HUDEP-2 (cell line): ENCODE data around the gene MC1R.
A peak's percentile ranks its signal among the peaks of the same experiment; 100 is the strongest.
"Not testable (repeated sequence)": the region's sequence is repeated elsewhere in the genome, so short reads cannot be mapped to it uniquely, and the experiment has no call there.

Experiments
- DNase-seq, 76 experiments: peaks; one replicate each; lab custom pipeline; 2025; ENCODE audit not compliant: unreplicated experiment in 76 of 76; lab: John Stamatoyannopoulos, UW

Gene MC1R

DNA sequence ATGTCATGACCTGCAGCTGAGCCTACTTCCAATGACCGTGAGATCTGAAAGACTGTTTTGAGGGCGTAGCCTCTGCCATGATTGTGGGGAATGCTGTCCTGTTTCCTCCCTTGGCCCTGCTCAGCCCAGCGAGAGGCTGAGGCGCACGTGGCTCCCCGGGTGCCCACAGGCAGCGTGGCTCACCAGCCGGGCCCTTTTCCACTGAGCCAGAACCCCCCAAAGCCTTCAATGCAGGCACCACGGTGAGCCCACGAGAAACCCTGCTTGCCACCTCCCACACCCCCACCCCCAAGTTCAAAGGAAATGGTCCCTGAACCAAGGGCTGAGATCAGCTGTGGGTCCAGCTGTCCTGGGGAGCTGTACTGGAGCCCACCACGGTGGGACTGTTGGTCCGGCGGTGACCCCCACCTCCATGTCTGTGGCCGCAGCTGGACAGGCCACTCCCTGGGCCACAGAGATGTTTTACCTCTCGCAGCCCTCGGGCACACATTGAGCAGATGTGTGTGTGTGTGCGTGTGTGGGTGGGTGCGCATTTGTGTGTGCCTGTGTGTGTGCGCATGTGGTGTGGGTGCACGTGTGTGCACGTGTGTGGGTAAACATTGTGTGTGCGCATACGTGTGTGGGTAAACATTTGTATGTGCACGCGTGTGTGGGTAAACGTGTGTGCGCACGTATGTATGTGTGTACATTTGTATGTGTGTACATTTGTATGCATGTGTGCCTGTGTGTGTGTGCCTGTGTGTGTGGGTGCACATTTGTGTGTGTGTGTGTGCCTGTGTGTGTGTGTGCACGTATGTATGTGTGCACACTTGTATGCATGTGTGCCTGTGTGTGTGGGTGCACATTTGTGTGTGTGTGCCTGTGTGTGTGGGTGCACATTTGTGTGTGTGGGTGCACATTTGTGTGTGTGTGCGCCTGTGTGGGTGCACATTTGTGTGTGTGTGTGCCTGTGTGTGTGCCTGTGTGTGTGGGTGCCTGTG lies 5.0 kb upstream of the MC1R start:
- no peak for DNase-seq

GRCh38 chr16:89914642-89915285 lies 3.9 kb upstream of the MC1R start:
- not testable (repeated sequence) for DNase-seq

DNA sequence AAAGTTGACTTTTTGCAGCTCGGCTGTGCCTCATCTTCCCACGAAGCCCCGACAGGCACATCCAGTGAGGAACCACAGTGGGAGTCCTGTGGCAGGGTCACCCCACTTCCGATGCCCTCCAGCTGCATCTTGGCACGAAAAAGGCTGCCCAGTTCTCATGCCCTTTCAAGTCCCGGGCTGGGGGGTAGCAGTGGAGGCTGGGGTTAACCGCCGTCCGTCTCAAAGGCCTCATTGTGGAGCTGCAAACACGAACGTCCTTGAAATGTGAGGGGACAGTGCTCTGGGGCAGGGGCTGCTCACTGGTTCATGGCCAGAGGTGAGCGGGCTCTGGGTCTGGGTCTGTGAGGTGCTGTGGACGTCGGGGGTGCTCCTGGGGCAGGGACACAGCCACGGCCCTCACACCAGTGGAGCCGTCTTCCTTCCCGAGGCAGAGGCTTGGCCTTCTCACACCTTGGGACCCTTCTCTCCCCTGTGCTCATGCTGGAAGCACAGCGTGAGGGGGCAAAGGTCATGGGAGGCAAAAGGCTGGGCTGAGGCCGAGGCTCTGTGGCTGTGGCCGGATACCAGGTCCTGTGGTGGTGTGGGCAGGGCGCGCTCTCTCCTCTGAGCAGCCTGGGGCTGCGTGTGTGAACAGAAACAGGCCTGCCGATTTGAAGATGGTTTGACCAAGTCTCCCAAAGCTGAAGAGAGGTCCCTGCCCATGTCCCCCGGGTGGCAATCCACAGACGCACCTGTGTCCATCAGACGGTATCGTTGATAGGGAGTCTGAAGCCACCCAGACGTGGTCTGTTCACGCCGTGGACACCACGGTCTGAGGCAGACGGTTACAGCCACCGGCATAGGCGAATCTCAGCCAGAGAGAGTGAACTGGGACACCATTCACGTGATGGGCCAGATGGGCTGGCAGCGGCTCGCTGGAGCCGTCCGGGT lies 3.1 kb upstream of the MC1R start:
- peak in 1 of 76 experiments; percentile 3 for DNase-seq

DNA sequence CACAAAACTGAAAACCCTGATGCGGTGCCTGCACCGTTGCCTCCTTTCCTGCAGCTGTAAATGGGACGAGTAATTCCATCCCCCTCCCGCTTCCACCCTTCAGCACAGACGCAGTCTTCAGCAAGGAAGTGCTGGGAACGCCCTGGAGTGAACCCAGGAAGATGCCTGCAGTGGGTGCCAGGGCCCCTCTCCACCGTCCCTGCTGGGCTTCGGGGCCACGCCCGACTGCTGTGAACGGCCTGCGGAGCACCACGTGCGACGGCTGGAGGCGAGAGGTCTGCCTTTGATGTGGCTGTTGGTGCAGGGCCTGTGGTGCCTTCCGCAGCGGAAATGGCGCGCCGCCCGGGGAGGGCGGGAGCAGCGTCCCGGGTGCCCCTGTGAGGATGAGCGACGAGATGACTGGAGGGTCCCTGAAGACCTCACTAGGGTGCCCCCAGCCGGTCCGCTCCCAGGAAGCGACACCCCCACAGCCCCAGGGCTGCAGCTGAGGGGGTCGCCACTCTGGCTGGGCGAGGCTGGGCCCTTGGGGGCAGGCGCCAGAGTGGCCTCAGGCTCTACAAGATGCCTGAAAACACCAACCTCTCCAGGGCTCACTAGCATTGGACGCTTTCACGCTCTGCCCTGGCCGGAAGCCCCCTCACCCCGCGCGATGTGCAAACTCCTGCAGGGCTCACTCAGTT lies 749 bp upstream of the MC1R start:
- peak in 73 of 76 experiments; percentile 37 to 89 (median 77) for DNase-seq

- DNase-seq, result no peak
These were observed 1.1 kb downstream of the MC1R start for GRCh38 chr16:89919535-89920406.

DNA sequence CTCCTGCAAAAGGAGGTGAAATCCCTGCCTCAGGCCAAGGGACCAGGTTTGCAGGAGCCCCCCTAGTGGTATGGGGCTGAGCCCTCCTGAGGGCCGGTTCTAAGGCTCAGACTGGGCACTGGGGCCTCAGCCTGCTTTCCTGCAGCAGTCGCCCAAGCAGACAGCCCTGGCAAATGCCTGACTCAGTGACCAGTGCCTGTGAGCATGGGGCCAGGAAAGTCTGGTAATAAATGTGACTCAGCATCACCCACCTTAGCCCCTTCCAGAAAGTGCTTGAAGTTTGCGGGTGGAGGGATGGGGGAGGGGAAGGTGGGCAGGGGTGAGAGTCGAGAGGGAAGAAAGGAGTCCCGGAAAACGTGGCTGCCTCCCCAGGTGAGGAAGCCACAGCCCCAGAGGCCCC lies 2.1 kb downstream of the MC1R start:
- DNase-seq, result no peak

DNA sequence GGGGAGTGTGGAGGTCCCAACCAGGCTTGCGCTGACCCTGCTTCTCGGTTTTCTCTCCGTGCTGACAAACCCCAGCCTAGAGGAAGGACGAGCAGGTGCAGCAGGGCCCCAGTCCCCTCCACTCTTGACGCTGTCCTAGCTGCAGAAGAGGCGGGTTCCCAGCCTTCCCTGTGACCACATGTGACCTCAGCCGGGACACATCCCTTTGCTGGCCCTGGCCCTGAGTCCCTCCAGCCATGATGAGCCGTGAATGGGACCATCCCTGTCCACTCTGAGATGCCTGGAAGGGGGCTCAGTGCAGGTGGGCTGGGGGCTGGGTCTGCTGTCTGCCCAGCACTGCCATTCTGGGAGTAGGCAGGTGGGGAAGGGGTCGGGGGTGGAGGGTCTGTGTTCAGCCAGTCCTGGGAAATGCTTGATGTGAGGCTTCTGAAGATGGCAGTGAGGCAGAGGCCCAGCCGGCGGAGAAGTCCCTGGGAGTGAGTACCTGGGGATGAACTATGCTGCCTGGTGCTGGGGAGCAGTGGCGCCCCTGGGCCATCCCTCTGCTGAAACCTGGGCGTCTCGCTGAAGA lies 2.6 kb downstream of the MC1R start:
- DNase-seq, result no peak

DNA sequence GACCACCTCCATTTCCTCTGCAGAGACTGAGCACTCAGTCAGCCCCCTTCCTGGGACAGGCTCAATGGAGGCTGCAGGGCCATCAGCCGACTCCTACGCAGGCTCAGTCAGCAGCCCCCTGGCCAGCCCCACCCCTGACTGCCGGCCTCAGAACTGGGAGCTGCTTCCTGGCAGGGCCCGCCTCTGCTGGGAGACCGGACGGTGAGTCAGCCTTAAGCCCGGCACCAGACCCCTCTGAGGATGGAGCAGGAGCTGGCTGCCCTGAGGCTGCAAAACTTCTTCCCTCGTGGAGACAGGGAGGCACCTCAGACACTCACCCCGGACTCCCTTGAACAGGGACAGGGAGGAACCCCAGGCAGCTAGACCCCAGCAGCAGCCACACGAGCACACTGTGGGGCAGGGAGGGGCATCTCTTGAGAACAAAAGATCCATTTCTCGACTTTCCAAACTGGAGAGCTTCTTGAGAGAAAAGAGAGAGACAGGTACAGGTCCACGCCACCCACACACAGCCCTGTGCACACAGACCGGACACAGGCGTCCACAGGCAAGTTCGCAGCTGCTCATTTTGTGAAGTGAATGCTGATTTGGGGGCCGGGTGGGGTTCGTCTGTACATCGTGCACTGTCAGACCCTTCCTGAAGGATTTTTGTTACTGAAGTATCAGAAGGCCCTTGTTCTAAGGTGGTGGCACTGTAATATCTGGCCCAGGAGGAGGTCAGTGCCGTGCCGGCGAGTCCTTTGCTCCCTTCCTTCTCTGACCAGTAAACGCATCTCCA lies 3.2 kb downstream of the MC1R start:
- DNase-seq, result peak in 42 of 76 experiments; percentile 7 to 66 (median 32)

GRCh38 chr16:89922477-89922883 lies 3.8 kb downstream of the MC1R start:
- DNase-seq, result peak in 40 of 76 experiments; percentile 9 to 80 (median 36)

DNA sequence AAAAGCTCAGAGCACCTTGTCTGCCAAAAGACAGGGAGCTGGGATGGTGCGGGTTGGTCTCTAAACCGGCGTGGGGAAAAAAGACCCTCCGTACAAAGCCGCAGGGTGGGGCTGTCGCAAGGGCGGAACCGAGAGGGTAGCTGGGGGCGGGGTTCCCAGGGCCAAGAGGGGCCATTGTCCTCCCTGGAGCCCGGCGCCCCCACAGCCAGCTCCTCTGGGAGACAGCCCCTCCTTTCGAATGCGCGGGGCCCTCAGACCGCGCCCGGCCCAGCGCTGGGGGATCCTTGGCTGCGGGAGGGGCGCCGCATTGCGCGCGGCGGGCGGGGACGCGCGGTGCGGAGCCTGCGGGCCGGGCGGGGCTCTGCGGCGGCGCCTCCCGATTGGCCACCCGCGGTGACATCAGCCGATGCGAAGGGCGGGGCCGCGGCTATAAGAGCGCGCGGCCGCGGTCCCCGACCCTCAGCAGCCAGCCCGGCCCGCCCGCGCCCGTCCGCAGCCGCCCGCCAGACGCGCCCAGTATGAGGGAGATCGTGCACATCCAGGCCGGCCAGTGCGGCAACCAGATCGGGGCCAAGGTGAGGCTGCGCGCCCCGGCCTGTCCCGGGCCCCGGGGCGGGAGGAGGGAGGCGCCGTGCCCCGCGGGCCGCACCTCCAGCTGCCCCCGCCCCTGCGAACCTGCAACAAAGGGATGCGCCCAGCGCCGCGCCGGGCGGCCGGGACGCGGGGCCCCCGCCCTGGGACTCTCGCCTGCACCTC lies 4.4 kb downstream of the MC1R start, which contains the start of gene TUBB3:
Gene TUBB3 (plus strand): TSS at position 459 of the 756 bp plus-strand sequence. CDS start 60 bp downstream, at position 519.
- peak in 54 of 76 experiments; percentile 13 to 75 (median 51) for DNase-seq

- DNase-seq, result no peak
These were observed 5.1 kb downstream of the MC1R start for GRCh38 chr16:89923640-89924296.

DNA sequence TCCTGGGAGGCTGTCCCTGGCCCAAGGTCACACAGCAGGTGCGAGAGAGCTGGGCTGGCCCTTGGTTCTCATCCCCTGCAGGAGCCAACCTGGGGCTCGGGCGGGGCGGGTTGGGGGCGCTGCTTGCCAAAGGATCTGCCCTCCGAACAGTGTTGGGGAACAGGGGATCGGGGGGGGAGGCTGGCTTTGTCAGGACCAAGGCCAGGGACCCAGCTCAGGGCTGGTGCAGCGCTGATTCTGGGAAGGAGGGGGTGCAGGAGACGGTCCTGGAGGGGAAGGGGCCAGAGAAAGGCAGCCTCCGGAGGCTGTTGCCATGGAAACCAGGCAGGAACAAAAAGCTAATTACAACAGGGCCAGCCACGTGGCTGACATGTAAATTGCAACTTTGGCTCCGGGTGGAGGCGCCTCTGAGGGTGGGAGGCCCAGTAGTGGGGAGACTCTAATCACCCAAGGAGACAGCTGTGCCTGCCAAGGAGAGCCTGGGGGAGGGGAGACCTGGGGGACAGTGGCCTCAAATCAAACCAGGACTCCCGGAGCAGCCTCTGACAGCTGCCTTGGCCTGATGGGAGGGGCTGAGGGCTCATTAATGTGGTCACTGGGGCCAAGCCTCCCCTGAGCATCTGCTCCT lies 5.7 kb downstream of the MC1R start:
- DNase-seq, result peak in 21 of 76 experiments; percentile 5 to 43 (median 18)

DNA sequence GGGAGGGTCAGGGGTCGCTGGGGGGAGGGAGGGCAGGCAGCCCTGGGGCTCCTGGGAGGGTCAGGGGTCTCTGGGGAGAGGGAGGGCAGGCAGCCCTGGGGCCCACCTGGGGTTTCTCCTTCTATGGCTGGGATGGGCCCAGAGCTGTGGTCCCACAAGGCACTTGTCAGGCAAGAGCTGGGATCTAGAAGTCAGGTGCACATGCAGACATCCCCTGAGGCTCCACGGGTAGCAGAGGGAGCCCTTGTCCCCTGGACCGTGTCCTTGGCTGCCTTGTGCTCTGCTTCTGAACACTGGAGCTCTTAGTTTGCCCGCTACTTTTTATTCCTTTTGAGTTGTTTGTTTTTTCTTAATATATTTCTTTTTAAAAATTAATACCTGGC lies 6.3 kb downstream of the MC1R start:
- DNase-seq, result no peak

DNA sequence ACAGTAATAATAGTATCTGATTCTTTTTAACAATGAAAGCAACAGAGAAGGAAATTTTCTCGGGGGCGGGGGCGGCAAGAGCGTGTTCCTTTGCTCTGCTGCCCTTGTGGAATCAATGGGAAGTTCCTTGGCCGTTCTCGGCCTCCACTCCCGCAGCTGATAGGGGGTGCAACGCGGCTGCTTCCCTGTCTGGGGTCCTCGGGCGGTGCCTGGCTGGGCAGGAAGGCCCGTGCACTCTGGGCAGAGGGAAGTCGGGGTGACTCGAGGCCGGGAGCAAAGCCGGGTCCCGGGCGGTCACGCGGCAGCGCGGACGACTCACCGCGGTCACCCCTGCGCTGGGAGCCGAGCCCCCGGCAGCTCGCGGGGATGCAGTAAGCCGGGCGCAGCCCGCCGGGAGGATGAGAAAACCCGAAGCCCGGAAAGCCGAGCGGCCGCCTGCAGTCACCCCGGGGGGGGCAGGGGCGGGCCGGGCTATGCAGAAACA lies 7.0 kb downstream of the MC1R start:
- DNase-seq, result no peak

DNA sequence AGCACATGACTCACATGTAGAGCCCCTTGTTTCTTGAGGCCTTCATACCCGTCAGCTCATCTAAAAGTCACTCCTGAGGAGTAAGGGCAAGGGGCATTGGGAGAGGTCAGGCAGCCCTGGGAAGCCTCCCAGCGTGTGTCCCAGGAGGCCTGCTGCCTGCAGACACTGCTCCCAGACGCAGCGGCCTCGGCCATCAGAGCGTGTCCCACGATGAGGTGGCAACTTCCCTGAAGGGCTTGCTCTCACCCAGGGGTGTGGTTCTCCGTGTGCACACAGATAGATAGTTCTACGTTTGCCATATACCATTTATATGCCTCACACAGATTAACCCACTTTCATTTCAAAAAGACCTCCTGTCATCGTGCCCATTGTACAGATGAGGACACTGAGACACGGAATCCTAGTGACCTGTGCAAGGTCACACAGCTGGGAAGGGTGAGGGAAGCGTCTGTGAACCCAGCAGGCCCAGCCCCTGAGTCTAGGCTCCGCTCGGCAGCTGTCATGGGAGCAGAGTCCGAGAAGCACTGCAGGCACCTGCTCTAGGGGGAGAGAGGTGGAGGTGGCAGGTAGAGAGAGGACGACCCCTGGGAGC lies 12.7 kb downstream of the MC1R start:
- no peak for DNase-seq

DNA sequence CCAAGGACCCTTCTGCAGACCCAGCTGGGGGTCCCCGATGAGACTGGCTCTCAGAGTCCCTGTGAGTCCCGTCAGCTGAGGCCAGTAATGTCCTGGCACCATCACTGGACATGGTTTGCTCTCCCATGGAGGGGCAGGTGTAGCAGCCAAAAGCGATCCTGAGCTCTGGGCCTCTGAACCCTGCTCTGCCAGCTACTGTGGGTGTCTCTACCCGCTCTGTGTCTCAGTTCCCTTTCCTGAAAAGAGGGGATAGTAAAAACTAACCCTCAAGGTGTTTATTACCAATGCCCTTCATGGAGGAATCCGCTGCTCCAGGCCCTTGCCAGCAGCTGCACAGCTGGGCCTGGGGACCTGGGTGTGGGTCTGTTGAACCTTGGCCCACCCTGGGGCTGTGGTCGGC lies 13.3 kb downstream of the MC1R start:
- DNase-seq, result no peak
